Spleen (tissue), 11 donors: ENCODE measurements around the gene RAPGEF6. TPM values are rescaled to one million over a fixed set of nuclear protein-coding genes. Genes with fewer than 3 reads are reported as not detected.

ENCODE experiments used
- DNase-seq: peaks from one replicate; pipeline ENCODE4 v3.0.0-alpha.2; 2020
- H3K27ac ChIP-seq, 8 donors: fragments of 200-600 bp; sonication (generic) in 7 of 8; 1 replicate in 4 of 8; 2 replicates in 4 of 8; pipeline versions ENCODE4 v1.5.0 to v1.8.0; 2016 to 2021; ENCODE audit warnings: inconsistent platforms in 4 of 8, mild to moderate bottlenecking in 4 of 8, moderate library complexity in 1 of 8
- H3K27me3 ChIP-seq, 7 donors: fragments of 200-600 bp; sonication (generic) in 6 of 7; replicated peaks in 1 of 7; 1 replicate in 4 of 7; 2 replicates in 3 of 7; pipeline versions ENCODE4 v1.5.0 to v1.8.0; 2016 to 2021; ENCODE audit warnings: inconsistent platforms in 3 of 7, mild to moderate bottlenecking in 1 of 7
- H3K36me3 ChIP-seq, 6 donors: fragments of 200-600 bp; sonication (generic) in 5 of 6; 1 replicate in 4 of 6; 2 replicates in 2 of 6; pipeline versions ENCODE4 v1.5.0 to v1.8.0; 2016 to 2021; ENCODE audit warnings: inconsistent platforms in 2 of 6
- H3K4me1 ChIP-seq, 6 donors: fragments of 200-600 bp; sonication (generic) in 5 of 6; 1 replicate in 3 of 6; 2 replicates in 3 of 6; pipeline versions ENCODE4 v1.5.0 to v1.8.0; 2016 to 2021; ENCODE audit warnings: inconsistent platforms in 3 of 6
- H3K4me3 ChIP-seq, 8 donors: fragments of 200-600 bp; sonication (generic) in 7 of 8; 1 replicate in 4 of 8; 2 replicates in 4 of 8; pipeline versions ENCODE4 v1.5.0 to v1.8.0; 2016 to 2021; ENCODE audit warnings: inconsistent platforms in 4 of 8, mild to moderate bottlenecking in 4 of 8, moderate library complexity in 2 of 8
- H3K9me3 ChIP-seq, 8 donors: fragments of 200-600 bp; sonication (generic) in 7 of 8; 1 replicate in 4 of 8; 2 replicates in 4 of 8; pipeline versions ENCODE4 v1.5.0 to v1.8.0; 2016 to 2021; ENCODE audit warnings: inconsistent platforms in 4 of 8
- POLR2A ChIP-seq, 3 donors: fragments of 450-650 bp; IDR thresholded peaks; one replicate each; pipeline ENCODE4 v1.5.1; 2017; ENCODE audit warnings: antibody characterized with exemption in 3 of 3, mild to moderate bottlenecking in 1 of 3
- POLR2AphosphoS5 ChIP-seq, 3 donors: sonication (generic); formaldehyde crosslinking; IDR thresholded peaks; one replicate each; pipeline ENCODE4 v1.5.1; 2017; ENCODE audit warnings: antibody characterized with exemption in 3 of 3
- WGBS, 5 donors: extraction: QIAGEN DNeasy Blood & Tissue Kit in 3 of 5; methylation state at CpG; one replicate each; pipeline versions ENCODE4 v1.1.5 to v1.1.7; 2013 to 2018; 5-methylcytosine and 5-hydroxymethylcytosine counted together
- intact Hi-C: fragments of 100-400 bp; cut with DNase I; formaldehyde crosslinking; loops from one replicate; pipeline ENCODE4 v1.15.0; 2023; ENCODE audit warnings: low total_unique reads
- polyA plus RNA-seq, 3 donors: library from polyadenylated mRNA; stranded (reverse); fragments of 200-250 nt; gene quantifications; one replicate each; pipeline ENCODE4 v1.2.1, GENCODE V29; 2013
- total RNA-seq, 7 donors: library from RNA; depleted of rRNA in 3 of 7; stranded (reverse); fragments of >200 nt in 3 of 7; fragmentation: NEBNext Ultra II Directional in 4 of 7; extraction: Animal tissue kit (Norgen Biotek cat#: 25700) in 4 of 7; gene quantifications; one replicate each; pipeline versions ENCODE4 v1.1.0 to v1.2.1, GENCODE V29; 2016 to 2021
- TF ChIP-seq, protein P1 (sequence below), 11 experiments: fragments of 200-600 bp in 7 of 11; fragments of 450-650 bp in 4 of 11; sonication (generic) in 4 of 11; IDR thresholded peaks in 8 of 11; conservative IDR thresholded peaks in 3 of 11; 1 replicate in 7 of 11; 2 replicates in 4 of 11; pipeline versions ENCODE4 v1.4.0 to v1.8.0; 2016 to 2021; ENCODE audit warnings: antibody characterized with exemption in 11 of 11, inconsistent platforms in 4 of 11, mild to moderate bottlenecking in 1 of 11
- donor health status: healthy with polysubstance abuse.
- donor health status: DM: no; HTN: no; CAD: no; lungs with moderate emphysema.
- donor health status: DM: no; HTN: no; CAD: no.
- donor health status: Bipolar disorder and iron deficiency.
- donor health status: healthy.
- donor health status: DM: no; HTN: no; CAD: no.
- donor health status: DM: yes; HTN: yes; CAD: no.

The RAPGEF6 gene
- total and polyA plus RNA-seq, 10 donors: 3.8 to 56.4 (median 43.2) TPM

DNA sequence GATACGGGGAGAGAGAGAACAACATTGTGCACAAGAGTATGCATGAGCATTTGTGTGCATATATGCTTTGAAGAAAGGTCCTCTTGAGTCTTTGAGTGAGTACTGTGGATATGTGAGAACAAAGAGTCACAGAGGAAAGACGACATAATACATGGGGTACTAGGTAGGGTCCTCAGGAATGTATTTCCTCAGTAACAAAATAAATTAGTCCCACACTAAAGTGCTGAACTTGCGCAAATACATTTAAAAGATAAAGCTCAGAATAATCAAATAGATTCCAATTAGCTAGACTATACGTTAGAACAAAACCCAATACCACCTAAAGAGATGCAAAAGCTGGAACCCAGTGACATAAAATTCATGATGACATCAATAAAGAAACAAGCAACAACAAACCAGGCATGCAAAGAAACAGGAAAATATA, 70.8 kb downstream of the RAPGEF6 start:
- H3K4me1 ChIP-seq: peaks cover 0 to 17% (median 0%) of the 10 kb centered on the region in 6 donors
- peaks cover 0 to 29% (median 1%) of the 10 kb centered on the region in 6 donors for H3K36me3 ChIP-seq
- H3K4me3 ChIP-seq: no peak overlapping the region
- 88 to 97% (median 94%) methylated on average over 4 of the region's 4 CpGs for WGBS, 5 donors
- no peaks in the 10 kb centered on the region for H3K9me3 ChIP-seq
- intact Hi-C loops: no loop called here
- no peaks in the 10 kb centered on the region for H3K27me3 ChIP-seq
- TF ChIP-seq POLR2AphosphoS5 (IDR thresholded peaks at IDR 0.05) (no peak), POLR2A (IDR thresholded peaks at IDR 0.05) (no peak)
- TF ChIP-seq, protein P1, sequence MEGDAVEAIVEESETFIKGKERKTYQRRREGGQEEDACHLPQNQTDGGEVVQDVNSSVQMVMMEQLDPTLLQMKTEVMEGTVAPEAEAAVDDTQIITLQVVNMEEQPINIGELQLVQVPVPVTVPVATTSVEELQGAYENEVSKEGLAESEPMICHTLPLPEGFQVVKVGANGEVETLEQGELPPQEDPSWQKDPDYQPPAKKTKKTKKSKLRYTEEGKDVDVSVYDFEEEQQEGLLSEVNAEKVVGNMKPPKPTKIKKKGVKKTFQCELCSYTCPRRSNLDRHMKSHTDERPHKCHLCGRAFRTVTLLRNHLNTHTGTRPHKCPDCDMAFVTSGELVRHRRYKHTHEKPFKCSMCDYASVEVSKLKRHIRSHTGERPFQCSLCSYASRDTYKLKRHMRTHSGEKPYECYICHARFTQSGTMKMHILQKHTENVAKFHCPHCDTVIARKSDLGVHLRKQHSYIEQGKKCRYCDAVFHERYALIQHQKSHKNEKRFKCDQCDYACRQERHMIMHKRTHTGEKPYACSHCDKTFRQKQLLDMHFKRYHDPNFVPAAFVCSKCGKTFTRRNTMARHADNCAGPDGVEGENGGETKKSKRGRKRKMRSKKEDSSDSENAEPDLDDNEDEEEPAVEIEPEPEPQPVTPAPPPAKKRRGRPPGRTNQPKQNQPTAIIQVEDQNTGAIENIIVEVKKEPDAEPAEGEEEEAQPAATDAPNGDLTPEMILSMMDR (IDR thresholded peaks at IDR 0.05 in 8 of 11, conservative IDR thresholded peaks at IDR 0.05 in 3 of 11): no peak
- DNase-seq: no peak
- no peak overlapping the region for H3K27ac ChIP-seq

DNA sequence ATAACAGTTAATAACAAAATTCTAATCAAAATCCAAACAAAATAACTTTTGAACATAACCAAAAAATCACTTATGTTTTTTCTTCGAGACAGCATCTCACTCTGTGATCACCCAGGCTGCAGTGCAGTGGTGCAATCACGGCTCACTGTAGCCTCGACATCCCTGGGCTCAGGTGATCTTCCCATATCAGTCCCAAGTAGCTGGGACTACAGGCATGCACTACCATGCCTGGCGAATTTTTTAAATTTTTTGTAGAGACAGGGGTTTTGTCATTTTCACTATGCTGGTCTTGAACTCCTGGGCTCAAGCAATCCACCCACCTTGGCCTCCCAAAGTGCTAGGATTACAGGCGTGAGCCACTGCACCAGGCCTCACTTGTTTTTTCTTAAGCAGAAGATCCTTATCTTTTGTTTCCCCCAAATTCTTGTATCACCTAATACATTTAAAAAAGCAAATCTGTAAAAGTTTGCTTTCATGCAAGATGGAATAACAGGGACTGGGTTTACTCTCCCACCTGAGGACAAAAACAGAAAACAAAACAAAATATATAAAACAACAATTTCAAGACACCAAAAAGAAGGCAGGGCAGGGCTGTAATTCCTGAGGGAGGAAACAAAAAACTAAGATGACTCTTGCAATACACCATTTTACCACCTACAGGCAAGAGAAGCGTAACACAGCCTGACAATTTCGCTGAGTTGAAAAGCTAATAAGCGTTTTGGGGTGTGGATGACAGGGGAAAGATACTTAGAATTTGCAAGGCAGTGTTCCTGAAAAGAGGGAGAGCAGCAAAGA, 71.4 kb downstream of the RAPGEF6 start:
- WGBS, 5 donors: 91 to 93% (median 91%) methylated on average over 8 of the region's 8 CpGs
- no peak overlapping the region for H3K4me3 ChIP-seq
- DNase-seq: no peak
- no peak overlapping the region for H3K27ac ChIP-seq
- intact Hi-C loops: no loop called here
- no peaks in the 10 kb centered on the region for H3K9me3 ChIP-seq
- no peaks in the 10 kb centered on the region for H3K27me3 ChIP-seq
- TF ChIP-seq POLR2AphosphoS5 (IDR thresholded peaks at IDR 0.05) (no peak), POLR2A (IDR thresholded peaks at IDR 0.05) (no peak)
- TF ChIP-seq, protein P1 (IDR thresholded peaks at IDR 0.05 in 8 of 11, conservative IDR thresholded peaks at IDR 0.05 in 3 of 11): no peak
- H3K36me3 ChIP-seq: peaks cover 0 to 36% (median 4%) of the 10 kb centered on the region in 6 donors
- H3K4me1 ChIP-seq: peaks cover 0 to 17% (median 0%) of the 10 kb centered on the region in 6 donors

DNA sequence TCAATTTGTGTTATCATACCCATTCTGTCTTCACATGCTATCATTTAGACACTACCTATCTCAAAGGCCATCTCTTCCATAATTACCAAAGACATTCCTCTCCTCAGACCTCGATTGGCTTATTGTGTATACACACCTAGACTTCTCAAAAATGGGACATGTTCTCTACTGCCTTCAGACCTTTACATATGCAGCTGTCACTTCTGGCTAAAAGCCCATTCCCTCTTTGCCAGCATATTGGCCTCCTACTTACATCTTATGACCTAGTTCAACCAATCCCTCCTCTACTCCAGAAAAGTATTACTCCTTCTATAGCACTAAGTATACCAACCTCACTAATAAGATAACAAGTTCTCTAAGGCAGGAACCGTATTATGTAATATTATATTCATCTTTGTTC, 84.4 kb downstream of the RAPGEF6 start:
- WGBS, 5 donors: 83 to 93% (median 88%) methylated on average over 2 of the region's 2 CpGs
- intact Hi-C loops: no loop called here
- no peak for TF ChIP-seq POLR2AphosphoS5 (IDR thresholded peaks at IDR 0.05)
- TF ChIP-seq POLR2A (IDR thresholded peaks at IDR 0.05): no peak
- TF ChIP-seq, protein P1 (IDR thresholded peaks at IDR 0.05 in 8 of 11, conservative IDR thresholded peaks at IDR 0.05 in 3 of 11): no peak
- DNase-seq: no peak
- Histone ChIP-seq H3K4me3 (no peak overlapping the region), H3K4me1 (peaks cover 0 to 46% (median 7%) of the 10 kb centered on the region in 6 donors), H3K9me3 (no peaks in the 10 kb centered on the region), H3K36me3 (peaks cover 0 to 37% (median 0%) of the 10 kb centered on the region in 6 donors), H3K27ac (no peak overlapping the region), H3K27me3 (no peaks in the 10 kb centered on the region)

DNA sequence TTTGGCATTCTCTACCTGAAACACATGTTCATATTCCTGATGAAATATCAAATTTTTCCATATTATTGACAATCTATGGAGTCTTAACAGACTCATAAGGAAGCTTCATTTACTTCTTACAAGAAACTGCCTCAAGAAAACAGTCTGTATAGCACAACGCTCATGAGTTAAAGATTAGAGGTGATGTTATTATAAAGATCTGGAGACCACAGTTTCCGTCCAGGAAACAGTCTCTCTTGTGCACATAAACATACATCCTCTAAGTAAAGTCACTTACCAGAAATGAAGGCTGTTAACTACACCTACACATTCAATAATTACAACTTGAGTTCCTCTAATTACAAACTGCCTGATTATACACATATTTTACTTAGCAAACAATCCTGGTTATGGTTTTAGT, 86.9 kb downstream of the RAPGEF6 start:
- DNase-seq: no peak
- Histone ChIP-seq H3K27ac (peak overlapping the region; percentile 22 to 80 (median 68)), H3K36me3 (peaks cover 0 to 45% (median 3%) of the 10 kb centered on the region in 6 donors), H3K27me3 (no peaks in the 10 kb centered on the region), H3K4me3 (peak overlapping the region in 6 of 8 donors; percentile 14 to 61 (median 26)), H3K9me3 (no peaks in the 10 kb centered on the region), H3K4me1 (peaks cover 0 to 61% (median 7%) of the 10 kb centered on the region in 6 donors)
- TF ChIP-seq, protein P1 (IDR thresholded peaks at IDR 0.05 in 8 of 11, conservative IDR thresholded peaks at IDR 0.05 in 3 of 11): no peak
- TF ChIP-seq POLR2A (IDR thresholded peaks at IDR 0.05) (no peak), POLR2AphosphoS5 (IDR thresholded peaks at IDR 0.05) (no peak)
- intact Hi-C loops: no loop called here
- 16 to 39% (median 34%) methylated on average over 2 of the region's 2 CpGs for WGBS, 5 donors
